Osteocyte (in vitro differentiated cells): ENCODE data around the gene TPK1. TPM values are rescaled to one million over a fixed set of nuclear protein-coding genes. Genes with fewer than 3 reads are reported as not detected.
"Not testable (repeated sequence)": the region's sequence is repeated elsewhere in the genome, so short reads cannot be mapped to it uniquely, and the experiment has no call there.

ENCODE experiments used
- DNase-seq: peaks from one replicate; pipeline ENCODE4 v3.0.0; 2021; ENCODE audit warnings: mixed read lengths; ENCODE audit not compliant: unreplicated experiment; ENCODE audit errors: extremely low spot score
- H3K27ac Mint-ChIP-seq: one replicate; pipeline ENCODE4 v1.8.0; 2021; ENCODE audit warnings: mild to moderate bottlenecking, mixed read lengths; ENCODE audit not compliant: unreplicated experiment
- H3K27me3 Mint-ChIP-seq: one replicate; pipeline ENCODE4 v1.8.0; 2021; ENCODE audit warnings: mixed read lengths; ENCODE audit not compliant: unreplicated experiment
- H3K36me3 Mint-ChIP-seq: one replicate; pipeline ENCODE4 v1.8.0; 2021; ENCODE audit warnings: mixed read lengths; ENCODE audit not compliant: unreplicated experiment
- H3K4me1 Mint-ChIP-seq: one replicate; pipeline ENCODE4 v1.8.0; 2021; ENCODE audit warnings: mixed read lengths; ENCODE audit not compliant: unreplicated experiment
- H3K4me3 Mint-ChIP-seq: one replicate; pipeline ENCODE4 v1.8.0; 2021; ENCODE audit warnings: mild to moderate bottlenecking, moderate library complexity, mixed read lengths; ENCODE audit not compliant: unreplicated experiment
- H3K9me3 Mint-ChIP-seq: one replicate; pipeline ENCODE4 v1.8.0; 2021; ENCODE audit warnings: mixed read lengths; ENCODE audit not compliant: unreplicated experiment
- total RNA-seq: library from RNA; stranded (reverse); gene quantifications from 2 replicates; pipeline ENCODE4 v1.2.1, GENCODE V29; 2021
- TF ChIP-seq, protein P1 (sequence below): fragments of 200-600 bp; sonication (generic); IDR thresholded peaks from 2 replicates; pipeline ENCODE4 v1.5.0; 2021; ENCODE audit warnings: antibody characterized with exemption, mild to moderate bottlenecking, moderate library complexity

The TPK1 gene
- total RNA-seq, 1 donor from 2014 or later: 5.6 TPM

DNA sequence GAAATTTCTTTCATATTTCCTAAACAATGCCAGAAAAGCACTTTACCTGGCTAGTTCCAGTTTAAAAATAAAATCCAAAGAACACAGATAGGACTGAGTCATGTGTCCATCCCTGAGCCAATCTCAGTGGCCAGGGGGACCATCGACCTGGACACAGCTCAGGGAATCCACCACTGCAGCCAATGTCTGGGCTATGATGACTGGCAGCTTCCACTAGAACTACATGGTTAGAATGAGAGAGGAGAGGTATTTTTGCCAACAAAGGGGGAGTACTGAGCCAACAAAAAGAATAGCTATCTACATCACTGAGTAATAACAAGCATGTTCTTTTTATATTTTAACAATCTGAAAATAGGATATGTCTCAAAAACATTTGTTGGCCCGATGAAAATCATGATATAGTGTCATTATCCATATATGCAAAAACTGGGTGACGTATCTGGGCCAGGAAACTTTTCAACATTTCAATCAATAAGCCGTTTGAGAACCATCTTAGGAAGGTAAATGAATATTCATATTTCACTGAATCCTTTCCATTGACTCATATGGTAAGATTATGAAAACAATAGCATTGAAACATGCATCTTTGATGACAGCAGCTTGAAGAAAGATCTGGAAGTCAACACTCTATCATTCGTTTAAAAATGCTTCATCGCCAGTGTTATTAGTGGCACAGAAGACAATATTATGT lies 104.0 kb downstream of the TPK1 start:
- no peak overlapping the region for H3K27ac Mint-ChIP-seq
- peaks cover 6% of the 10 kb centered on the region for H3K27me3 Mint-ChIP-seq
- H3K9me3 Mint-ChIP-seq: no peaks in the 10 kb centered on the region
- no peaks in the 10 kb centered on the region for H3K36me3 Mint-ChIP-seq
- no peak for DNase-seq
- TF ChIP-seq, protein P1, sequence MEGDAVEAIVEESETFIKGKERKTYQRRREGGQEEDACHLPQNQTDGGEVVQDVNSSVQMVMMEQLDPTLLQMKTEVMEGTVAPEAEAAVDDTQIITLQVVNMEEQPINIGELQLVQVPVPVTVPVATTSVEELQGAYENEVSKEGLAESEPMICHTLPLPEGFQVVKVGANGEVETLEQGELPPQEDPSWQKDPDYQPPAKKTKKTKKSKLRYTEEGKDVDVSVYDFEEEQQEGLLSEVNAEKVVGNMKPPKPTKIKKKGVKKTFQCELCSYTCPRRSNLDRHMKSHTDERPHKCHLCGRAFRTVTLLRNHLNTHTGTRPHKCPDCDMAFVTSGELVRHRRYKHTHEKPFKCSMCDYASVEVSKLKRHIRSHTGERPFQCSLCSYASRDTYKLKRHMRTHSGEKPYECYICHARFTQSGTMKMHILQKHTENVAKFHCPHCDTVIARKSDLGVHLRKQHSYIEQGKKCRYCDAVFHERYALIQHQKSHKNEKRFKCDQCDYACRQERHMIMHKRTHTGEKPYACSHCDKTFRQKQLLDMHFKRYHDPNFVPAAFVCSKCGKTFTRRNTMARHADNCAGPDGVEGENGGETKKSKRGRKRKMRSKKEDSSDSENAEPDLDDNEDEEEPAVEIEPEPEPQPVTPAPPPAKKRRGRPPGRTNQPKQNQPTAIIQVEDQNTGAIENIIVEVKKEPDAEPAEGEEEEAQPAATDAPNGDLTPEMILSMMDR: no peak
- H3K4me3 Mint-ChIP-seq: no peak overlapping the region
- no peaks in the 10 kb centered on the region for H3K4me1 Mint-ChIP-seq

DNA sequence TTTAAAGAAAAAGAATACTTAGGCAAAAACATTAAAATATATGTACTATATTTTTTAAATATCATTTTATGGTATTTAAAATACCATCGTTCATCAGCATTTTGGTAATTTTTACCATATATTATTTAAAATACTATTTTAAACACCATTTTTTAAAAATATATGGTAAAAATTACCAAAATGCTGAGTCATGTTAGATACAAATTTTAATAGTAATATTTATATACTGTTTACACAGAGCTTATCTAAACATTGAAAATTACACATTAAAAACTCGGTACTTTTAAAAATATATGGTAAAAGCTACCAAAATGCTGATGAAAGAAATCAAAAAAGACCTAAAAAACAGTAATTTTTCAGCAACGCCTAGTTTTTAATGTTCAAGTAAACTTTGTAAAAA lies 105.6 kb downstream of the TPK1 start:
- TF ChIP-seq, protein P1: no peak
- Mint-ChIP-seq H3K36me3 (no peaks in the 10 kb centered on the region), H3K4me3 (no peak overlapping the region), H3K9me3 (no peaks in the 10 kb centered on the region), H3K27ac (no peak overlapping the region), H3K27me3 (no peaks in the 10 kb centered on the region), H3K4me1 (no peaks in the 10 kb centered on the region)
- DNase-seq: no peak

DNA sequence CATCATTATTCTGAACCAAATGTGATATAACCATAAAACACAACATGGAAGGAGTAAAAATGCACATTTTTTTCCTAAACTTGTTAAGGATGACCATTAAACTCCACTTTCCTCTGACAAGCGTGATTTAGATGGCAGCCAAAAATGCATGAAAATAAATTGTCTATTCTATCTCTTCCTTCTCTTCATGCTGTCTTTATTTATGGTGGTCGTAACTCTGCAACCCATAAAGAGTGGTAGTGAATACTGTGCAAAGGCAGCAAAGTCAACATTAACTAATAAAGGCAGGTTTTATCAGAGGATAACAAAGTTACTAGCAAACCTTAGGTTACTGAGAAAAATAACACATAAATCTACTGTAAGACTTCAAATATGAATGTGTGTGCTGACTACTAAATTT lies 106.6 kb downstream of the TPK1 start:
- TF ChIP-seq, protein P1: no peak
- no peak overlapping the region for H3K4me3 Mint-ChIP-seq
- DNase-seq: no peak
- no peaks in the 10 kb centered on the region for H3K36me3 Mint-ChIP-seq
- H3K27ac Mint-ChIP-seq: no peak overlapping the region
- no peaks in the 10 kb centered on the region for H3K4me1 Mint-ChIP-seq
- H3K27me3 Mint-ChIP-seq: no peaks in the 10 kb centered on the region
- H3K9me3 Mint-ChIP-seq: no peaks in the 10 kb centered on the region

DNA sequence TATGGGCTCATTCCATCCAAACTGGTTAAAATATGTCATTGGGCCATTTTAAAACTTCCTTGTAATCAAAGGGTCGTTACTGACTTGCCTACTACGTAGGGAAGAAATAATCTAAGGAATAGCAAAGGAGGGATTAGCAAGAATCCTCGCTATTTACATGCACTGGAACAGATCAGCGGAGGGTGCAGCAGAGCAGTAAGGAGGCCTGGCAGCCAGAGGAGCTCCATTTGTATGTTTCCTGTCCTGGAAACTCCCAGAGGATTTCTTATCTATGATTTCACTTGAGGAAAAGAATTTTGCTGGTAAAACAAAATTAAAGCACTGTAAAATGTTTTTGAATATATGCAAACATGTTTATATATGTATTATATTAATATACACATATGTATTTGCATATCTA lies 107.3 kb downstream of the TPK1 start:
- TF ChIP-seq, protein P1: no peak
- Mint-ChIP-seq H3K4me1 (no peaks in the 10 kb centered on the region), H3K4me3 (no peak overlapping the region), H3K27me3 (no peaks in the 10 kb centered on the region), H3K9me3 (no peaks in the 10 kb centered on the region), H3K36me3 (no peaks in the 10 kb centered on the region), H3K27ac (no peak overlapping the region)
- no peak for DNase-seq

DNA sequence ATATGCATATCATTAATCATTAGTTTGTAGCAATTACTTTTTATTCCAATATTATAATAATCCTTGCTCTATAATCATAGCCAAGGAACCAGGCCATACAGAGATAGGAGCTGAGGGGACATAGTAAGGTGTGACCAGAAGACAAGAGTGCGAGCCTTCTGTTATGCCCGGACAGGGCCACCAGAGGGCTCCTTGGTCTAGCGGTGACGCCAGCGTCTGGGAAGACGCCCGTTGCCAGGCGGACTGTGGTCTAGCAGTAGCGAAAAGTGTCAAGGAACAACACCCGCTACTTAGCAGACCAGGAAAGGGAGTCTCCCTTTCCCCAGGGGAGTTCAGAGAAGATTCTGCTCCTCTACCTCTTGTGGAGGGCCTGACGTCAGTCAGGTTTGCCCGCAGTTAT lies 109.0 kb downstream of the TPK1 start:
- not testable (repeated sequence) for H3K4me3 Mint-ChIP-seq, H3K4me1 Mint-ChIP-seq, H3K27me3 Mint-ChIP-seq, DNase-seq, H3K36me3 Mint-ChIP-seq, H3K27ac Mint-ChIP-seq, H3K9me3 Mint-ChIP-seq
